Measurements from ENCODE around the gene MOB1B. TPM values are rescaled to one million over a fixed set of nuclear protein-coding genes. Genes with fewer than 3 reads are reported as not detected.

The MOB1B gene
- total and polyA plus RNA-seq, 2 experiments from 2014 or later: 7.9 to 30.2 TPM

DNA sequence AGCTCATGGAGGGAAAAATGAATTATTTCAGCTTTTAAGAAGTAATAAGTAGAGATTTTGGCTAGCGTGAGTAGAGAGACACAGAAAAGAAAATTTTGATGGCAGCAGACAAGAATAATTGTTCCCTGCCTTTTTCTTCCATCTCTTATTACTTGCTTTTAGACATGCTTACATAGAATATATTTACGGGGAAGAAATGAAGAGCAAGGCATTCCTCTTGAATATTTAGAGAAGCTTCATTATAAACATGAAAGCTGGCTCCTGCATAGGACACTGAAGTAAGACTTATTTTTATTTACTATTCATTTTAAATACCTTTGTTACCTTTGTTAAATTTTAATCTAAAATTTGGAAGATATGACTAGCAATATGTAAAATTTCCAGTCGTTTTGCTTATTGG lies 123.5 kb downstream of the MOB1B start:
- H3K79me2 ChIP-seq (replicated peaks; ENCODE audit: insufficient read depth): peaks cover 3% of the 10 kb centered on the region
- H3K36me3 ChIP-seq (ENCODE audit: insufficient read depth): no peaks in the 10 kb centered on the region; the same call in 1 of the 2 replicates
- Mint-ChIP-seq H3K4me3 (no peak overlapping the region), H3K27ac (peak overlapping the region; percentile 1; the same call in 1 of the 2 replicates), H3K9me3 (no peaks in the 10 kb centered on the region), H3K36me3 (ENCODE audit: low read depth) (peaks cover 42% of the 10 kb centered on the region; the same call in 2 of the 3 replicates), H3K4me1 (peaks cover 16% of the 10 kb centered on the region), H3K27me3 (ENCODE audit: insufficient read depth, low read depth, poor library complexity) (no peaks in the 10 kb centered on the region)
- H3K4me2 ChIP-seq: no peak overlapping the region
- ATAC-seq (no peak), DNase-seq (ENCODE audit: low spot score) (no peak)
- no peak overlapping the region for H3K27ac ChIP-seq (ENCODE audit: low read depth)
- no peaks in the 10 kb centered on the region for H3K27me3 ChIP-seq (ENCODE audit: insufficient read depth)
- no peak for TF ChIP-seq CREB1 (CRISPR knock-in tag; IDR thresholded peaks at IDR 0.05; ENCODE audit: low read depth)
- TF ChIP-seq POLR2AphosphoS5 (IDR thresholded peaks at IDR 0.05; ENCODE audit: low read depth): no peak
- TF ChIP-seq, protein P1, sequence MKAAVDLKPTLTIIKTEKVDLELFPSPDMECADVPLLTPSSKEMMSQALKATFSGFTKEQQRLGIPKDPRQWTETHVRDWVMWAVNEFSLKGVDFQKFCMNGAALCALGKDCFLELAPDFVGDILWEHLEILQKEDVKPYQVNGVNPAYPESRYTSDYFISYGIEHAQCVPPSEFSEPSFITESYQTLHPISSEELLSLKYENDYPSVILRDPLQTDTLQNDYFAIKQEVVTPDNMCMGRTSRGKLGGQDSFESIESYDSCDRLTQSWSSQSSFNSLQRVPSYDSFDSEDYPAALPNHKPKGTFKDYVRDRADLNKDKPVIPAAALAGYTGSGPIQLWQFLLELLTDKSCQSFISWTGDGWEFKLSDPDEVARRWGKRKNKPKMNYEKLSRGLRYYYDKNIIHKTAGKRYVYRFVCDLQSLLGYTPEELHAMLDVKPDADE (IDR thresholded peaks at IDR 0.05): no peak
- no peak for TF ChIP-seq STAT1 (IDR thresholded peaks at IDR 0.05; ENCODE audit: unreplicated experiment)
- TF ChIP-seq, protein P2, sequence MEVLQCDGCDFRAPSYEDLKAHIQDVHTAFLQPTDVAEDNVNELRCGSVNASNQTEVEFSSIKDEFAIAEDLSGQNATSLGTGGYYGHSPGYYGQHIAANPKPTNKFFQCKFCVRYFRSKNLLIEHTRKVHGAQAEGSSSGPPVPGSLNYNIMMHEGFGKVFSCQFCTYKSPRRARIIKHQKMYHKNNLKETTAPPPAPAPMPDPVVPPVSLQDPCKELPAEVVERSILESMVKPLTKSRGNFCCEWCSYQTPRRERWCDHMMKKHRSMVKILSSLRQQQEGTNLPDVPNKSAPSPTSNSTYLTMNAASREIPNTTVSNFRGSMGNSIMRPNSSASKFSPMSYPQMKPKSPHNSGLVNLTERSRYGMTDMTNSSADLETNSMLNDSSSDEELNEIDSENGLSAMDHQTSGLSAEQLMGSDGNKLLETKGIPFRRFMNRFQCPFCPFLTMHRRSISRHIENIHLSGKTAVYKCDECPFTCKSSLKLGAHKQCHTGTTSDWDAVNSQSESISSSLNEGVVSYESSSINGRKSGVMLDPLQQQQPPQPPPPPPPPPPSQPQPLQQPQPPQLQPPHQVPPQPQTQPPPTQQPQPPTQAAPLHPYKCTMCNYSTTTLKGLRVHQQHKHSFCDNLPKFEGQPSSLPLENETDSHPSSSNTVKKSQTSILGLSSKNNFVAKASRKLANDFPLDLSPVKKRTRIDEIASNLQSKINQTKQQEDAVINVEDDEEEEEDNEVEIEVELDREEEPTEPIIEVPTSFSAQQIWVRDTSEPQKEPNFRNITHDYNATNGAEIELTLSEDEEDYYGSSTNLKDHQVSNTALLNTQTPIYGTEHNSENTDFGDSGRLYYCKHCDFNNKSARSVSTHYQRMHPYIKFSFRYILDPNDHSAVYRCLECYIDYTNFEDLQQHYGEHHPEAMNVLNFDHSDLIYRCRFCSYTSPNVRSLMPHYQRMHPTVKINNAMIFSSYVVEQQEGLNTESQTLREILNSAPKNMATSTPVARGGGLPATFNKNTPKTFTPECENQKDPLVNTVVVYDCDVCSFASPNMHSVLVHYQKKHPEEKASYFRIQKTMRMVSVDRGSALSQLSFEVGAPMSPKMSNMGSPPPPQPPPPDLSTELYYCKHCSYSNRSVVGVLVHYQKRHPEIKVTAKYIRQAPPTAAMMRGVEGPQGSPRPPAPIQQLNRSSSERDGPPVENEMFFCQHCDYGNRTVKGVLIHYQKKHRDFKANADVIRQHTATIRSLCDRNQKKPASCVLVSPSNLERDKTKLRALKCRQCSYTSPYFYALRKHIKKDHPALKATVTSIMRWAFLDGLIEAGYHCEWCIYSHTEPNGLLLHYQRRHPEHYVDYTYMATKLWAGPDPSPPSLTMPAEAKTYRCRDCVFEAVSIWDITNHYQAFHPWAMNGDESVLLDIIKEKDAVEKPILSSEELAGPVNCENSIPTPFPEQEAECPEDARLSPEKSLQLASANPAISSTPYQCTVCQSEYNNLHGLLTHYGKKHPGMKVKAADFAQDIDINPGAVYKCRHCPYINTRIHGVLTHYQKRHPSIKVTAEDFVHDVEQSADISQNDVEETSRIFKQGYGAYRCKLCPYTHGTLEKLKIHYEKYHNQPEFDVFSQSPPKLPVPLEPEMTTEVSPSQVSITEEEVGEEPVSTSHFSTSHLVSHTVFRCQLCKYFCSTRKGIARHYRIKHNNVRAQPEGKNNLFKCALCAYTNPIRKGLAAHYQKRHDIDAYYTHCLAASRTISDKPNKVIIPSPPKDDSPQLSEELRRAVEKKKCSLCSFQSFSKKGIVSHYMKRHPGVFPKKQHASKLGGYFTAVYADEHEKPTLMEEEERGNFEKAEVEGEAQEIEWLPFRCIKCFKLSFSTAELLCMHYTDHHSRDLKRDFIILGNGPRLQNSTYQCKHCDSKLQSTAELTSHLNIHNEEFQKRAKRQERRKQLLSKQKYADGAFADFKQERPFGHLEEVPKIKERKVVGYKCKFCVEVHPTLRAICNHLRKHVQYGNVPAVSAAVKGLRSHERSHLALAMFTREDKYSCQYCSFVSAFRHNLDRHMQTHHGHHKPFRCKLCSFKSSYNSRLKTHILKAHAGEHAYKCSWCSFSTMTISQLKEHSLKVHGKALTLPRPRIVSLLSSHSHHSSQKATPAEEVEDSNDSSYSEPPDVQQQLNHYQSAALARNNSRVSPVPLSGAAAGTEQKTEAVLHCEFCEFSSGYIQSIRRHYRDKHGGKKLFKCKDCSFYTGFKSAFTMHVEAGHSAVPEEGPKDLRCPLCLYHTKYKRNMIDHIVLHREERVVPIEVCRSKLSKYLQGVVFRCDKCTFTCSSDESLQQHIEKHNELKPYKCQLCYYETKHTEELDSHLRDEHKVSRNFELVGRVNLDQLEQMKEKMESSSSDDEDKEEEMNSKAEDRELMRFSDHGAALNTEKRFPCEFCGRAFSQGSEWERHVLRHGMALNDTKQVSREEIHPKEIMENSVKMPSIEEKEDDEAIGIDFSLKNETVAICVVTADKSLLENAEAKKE (CRISPR knock-in tag; IDR thresholded peaks at IDR 0.05): no peak
- TF ChIP-seq EZH2phosphoT487 (IDR thresholded peaks at IDR 0.05; ENCODE audit: unreplicated experiment): no peak
- TF ChIP-seq JUNB (IDR thresholded peaks at IDR 0.05; ENCODE audit: unreplicated experiment): no peak
- TF ChIP-seq, protein P3, sequence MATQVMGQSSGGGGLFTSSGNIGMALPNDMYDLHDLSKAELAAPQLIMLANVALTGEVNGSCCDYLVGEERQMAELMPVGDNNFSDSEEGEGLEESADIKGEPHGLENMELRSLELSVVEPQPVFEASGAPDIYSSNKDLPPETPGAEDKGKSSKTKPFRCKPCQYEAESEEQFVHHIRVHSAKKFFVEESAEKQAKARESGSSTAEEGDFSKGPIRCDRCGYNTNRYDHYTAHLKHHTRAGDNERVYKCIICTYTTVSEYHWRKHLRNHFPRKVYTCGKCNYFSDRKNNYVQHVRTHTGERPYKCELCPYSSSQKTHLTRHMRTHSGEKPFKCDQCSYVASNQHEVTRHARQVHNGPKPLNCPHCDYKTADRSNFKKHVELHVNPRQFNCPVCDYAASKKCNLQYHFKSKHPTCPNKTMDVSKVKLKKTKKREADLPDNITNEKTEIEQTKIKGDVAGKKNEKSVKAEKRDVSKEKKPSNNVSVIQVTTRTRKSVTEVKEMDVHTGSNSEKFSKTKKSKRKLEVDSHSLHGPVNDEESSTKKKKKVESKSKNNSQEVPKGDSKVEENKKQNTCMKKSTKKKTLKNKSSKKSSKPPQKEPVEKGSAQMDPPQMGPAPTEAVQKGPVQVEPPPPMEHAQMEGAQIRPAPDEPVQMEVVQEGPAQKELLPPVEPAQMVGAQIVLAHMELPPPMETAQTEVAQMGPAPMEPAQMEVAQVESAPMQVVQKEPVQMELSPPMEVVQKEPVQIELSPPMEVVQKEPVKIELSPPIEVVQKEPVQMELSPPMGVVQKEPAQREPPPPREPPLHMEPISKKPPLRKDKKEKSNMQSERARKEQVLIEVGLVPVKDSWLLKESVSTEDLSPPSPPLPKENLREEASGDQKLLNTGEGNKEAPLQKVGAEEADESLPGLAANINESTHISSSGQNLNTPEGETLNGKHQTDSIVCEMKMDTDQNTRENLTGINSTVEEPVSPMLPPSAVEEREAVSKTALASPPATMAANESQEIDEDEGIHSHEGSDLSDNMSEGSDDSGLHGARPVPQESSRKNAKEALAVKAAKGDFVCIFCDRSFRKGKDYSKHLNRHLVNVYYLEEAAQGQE (IDR thresholded peaks at IDR 0.05; ENCODE audit: unreplicated experiment): no peak
- TF ChIP-seq, protein P4, sequence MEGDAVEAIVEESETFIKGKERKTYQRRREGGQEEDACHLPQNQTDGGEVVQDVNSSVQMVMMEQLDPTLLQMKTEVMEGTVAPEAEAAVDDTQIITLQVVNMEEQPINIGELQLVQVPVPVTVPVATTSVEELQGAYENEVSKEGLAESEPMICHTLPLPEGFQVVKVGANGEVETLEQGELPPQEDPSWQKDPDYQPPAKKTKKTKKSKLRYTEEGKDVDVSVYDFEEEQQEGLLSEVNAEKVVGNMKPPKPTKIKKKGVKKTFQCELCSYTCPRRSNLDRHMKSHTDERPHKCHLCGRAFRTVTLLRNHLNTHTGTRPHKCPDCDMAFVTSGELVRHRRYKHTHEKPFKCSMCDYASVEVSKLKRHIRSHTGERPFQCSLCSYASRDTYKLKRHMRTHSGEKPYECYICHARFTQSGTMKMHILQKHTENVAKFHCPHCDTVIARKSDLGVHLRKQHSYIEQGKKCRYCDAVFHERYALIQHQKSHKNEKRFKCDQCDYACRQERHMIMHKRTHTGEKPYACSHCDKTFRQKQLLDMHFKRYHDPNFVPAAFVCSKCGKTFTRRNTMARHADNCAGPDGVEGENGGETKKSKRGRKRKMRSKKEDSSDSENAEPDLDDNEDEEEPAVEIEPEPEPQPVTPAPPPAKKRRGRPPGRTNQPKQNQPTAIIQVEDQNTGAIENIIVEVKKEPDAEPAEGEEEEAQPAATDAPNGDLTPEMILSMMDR (conservative IDR thresholded peaks at IDR 0.05; ENCODE audit: low read depth in 2 of 2): no peak
- TF ChIP-seq NANOG (IDR thresholded peaks at IDR 0.05; ENCODE audit: borderline replicate concordance): no peak
- TF ChIP-seq EZH2 (IDR thresholded peaks at IDR 0.05; ENCODE audit: low read depth, unreplicated experiment): no peak
- no peak for TF ChIP-seq ZNF331 (CRISPR knock-in tag; IDR thresholded peaks at IDR 0.05; ENCODE audit: low read depth)
- TF ChIP-seq ZNF114 (CRISPR knock-in tag; IDR thresholded peaks at IDR 0.05): no peak
- H3K4me1 ChIP-seq (ENCODE audit: insufficient read depth): peaks cover 8% of the 10 kb centered on the region
- H2AFZ ChIP-seq: no peak overlapping the region
- no peaks in the 10 kb centered on the region for H3F3A ChIP-seq (replicated peaks; ENCODE audit: low read depth)
- H3K4me3 ChIP-seq: no peak overlapping the region
- 0 out of 2 replicates have a peak, but pooled peaks cover 2% of the 10 kb centered on the region for H4K20me1 ChIP-seq (replicated peaks; ENCODE audit: insufficient read depth)
- no peaks in the 10 kb centered on the region for H3K9me2 ChIP-seq (ENCODE audit: insufficient read depth)

All from GM23338 (cell line).